ENCODE results near the gene SEMA4C. TPM values are rescaled to one million over a fixed set of nuclear protein-coding genes. Genes with fewer than 3 reads are reported as not detected.

The SEMA4C gene
- total and polyA plus RNA-seq, 9 of the 15 experiments (the other 6 are each of a cell fraction or from before 2014, with no cell fraction given): 0.32 to 59.7 (median 23.9) TPM

- TF ChIP-seq ATF6 (CRISPR knock-in tag; IDR thresholded peaks at IDR 0.05) (no peak), FOSL1 (tag; conservative IDR thresholded peaks at IDR 0.05) (no peak; the same call in 1 of the 2 replicates), PRMT5 (CRISPR knock-in tag; IDR thresholded peaks at IDR 0.05) (no peak), KLF6 (CRISPR knock-in tag; IDR thresholded peaks at IDR 0.05; ENCODE audit: borderline replicate concordance) (no peak), RBFOX2 (IDR thresholded peaks at IDR 0.05; ENCODE audit: low read depth, low read length) (peak; percentile 54), MITF (IDR thresholded peaks at IDR 0.05) (no peak), HMBOX1 (IDR thresholded peaks at IDR 0.05) (no peak), ATF1 (CRISPR knock-in tag; IDR thresholded peaks at IDR 0.05) (no peak), ATF1 (tag; IDR thresholded peaks at IDR 0.05) (peak; percentile 27; the same call in 1 of the 2 replicates), RREB1 (CRISPR knock-in tag; IDR thresholded peaks at IDR 0.05) (no peak), FUS (optimal IDR thresholded peaks at IDR 0.05; ENCODE audit: low read depth, low read length) (peak; percentile 31), CREB1 (IDR thresholded peaks at IDR 0.05) (0 out of 2 replicates have a peak, but pooled peaks have one; percentile 5), CREB1 (CRISPR knock-in tag; IDR thresholded peaks at IDR 0.05) (no peak), RBBP5 (IDR thresholded peaks at IDR 0.05; ENCODE audit: borderline replicate concordance, insufficient read depth, low read length, poor library complexity, severe bottlenecking) (no peak), ZKSCAN1 (IDR thresholded peaks at IDR 0.05; ENCODE audit: low read depth, low read length) (no peak), SRSF9 (IDR thresholded peaks at IDR 0.05; ENCODE audit: borderline replicate concordance, low read depth, low read length) (no peak), CHD1 (IDR thresholded peaks at IDR 0.05; ENCODE audit: low read length) (no peak), NUFIP1 (IDR thresholded peaks at IDR 0.05; ENCODE audit: partially characterized antibody) (no peak)
These were observed 1.2 kb downstream of the SEMA4C start (continued) for GRCh38 chr2:96868555-96869280.
